Spleen (tissue), 11 donors: Measurements from ENCODE around the gene NR3C2. TPM values are rescaled to one million over a fixed set of nuclear protein-coding genes. Genes with fewer than 3 reads are reported as not detected.

Source experiments
- DNase-seq: peaks from one replicate; pipeline ENCODE4 v3.0.0-alpha.2; 2020
- H3K27ac ChIP-seq, 8 donors: fragments of 200-600 bp; sonication (generic) in 7 of 8; 1 replicate in 4 of 8; 2 replicates in 4 of 8; pipeline versions ENCODE4 v1.5.0 to v1.8.0; 2016 to 2021; ENCODE audit warnings: inconsistent platforms in 4 of 8, mild to moderate bottlenecking in 4 of 8, moderate library complexity in 1 of 8
- H3K27me3 ChIP-seq, 7 donors: fragments of 200-600 bp; sonication (generic) in 6 of 7; replicated peaks in 1 of 7; 1 replicate in 4 of 7; 2 replicates in 3 of 7; pipeline versions ENCODE4 v1.5.0 to v1.8.0; 2016 to 2021; ENCODE audit warnings: inconsistent platforms in 3 of 7, mild to moderate bottlenecking in 1 of 7
- H3K36me3 ChIP-seq, 6 donors: fragments of 200-600 bp; sonication (generic) in 5 of 6; 1 replicate in 4 of 6; 2 replicates in 2 of 6; pipeline versions ENCODE4 v1.5.0 to v1.8.0; 2016 to 2021; ENCODE audit warnings: inconsistent platforms in 2 of 6
- H3K4me1 ChIP-seq, 6 donors: fragments of 200-600 bp; sonication (generic) in 5 of 6; 1 replicate in 3 of 6; 2 replicates in 3 of 6; pipeline versions ENCODE4 v1.5.0 to v1.8.0; 2016 to 2021; ENCODE audit warnings: inconsistent platforms in 3 of 6
- H3K4me3 ChIP-seq, 8 donors: fragments of 200-600 bp; sonication (generic) in 7 of 8; 1 replicate in 4 of 8; 2 replicates in 4 of 8; pipeline versions ENCODE4 v1.5.0 to v1.8.0; 2016 to 2021; ENCODE audit warnings: inconsistent platforms in 4 of 8, mild to moderate bottlenecking in 4 of 8, moderate library complexity in 2 of 8
- H3K9me3 ChIP-seq, 8 donors: fragments of 200-600 bp; sonication (generic) in 7 of 8; 1 replicate in 4 of 8; 2 replicates in 4 of 8; pipeline versions ENCODE4 v1.5.0 to v1.8.0; 2016 to 2021; ENCODE audit warnings: inconsistent platforms in 4 of 8
- CTCF ChIP-seq, 11 experiments: fragments of 200-600 bp in 7 of 11; fragments of 450-650 bp in 4 of 11; sonication (generic) in 4 of 11; IDR thresholded peaks in 8 of 11; conservative IDR thresholded peaks in 3 of 11; 1 replicate in 7 of 11; 2 replicates in 4 of 11; pipeline versions ENCODE4 v1.4.0 to v1.8.0; 2016 to 2021; ENCODE audit warnings: antibody characterized with exemption in 11 of 11, inconsistent platforms in 4 of 11, mild to moderate bottlenecking in 1 of 11
- POLR2A ChIP-seq, 3 donors: fragments of 450-650 bp; IDR thresholded peaks; one replicate each; pipeline ENCODE4 v1.5.1; 2017; ENCODE audit warnings: antibody characterized with exemption in 3 of 3, mild to moderate bottlenecking in 1 of 3
- POLR2AphosphoS5 ChIP-seq, 3 donors: sonication (generic); formaldehyde crosslinking; IDR thresholded peaks; one replicate each; pipeline ENCODE4 v1.5.1; 2017; ENCODE audit warnings: antibody characterized with exemption in 3 of 3
- WGBS, 5 donors: extraction: QIAGEN DNeasy Blood & Tissue Kit in 3 of 5; methylation state at CpG; one replicate each; pipeline versions ENCODE4 v1.1.5 to v1.1.7; 2013 to 2018; 5-methylcytosine and 5-hydroxymethylcytosine counted together
- intact Hi-C: fragments of 100-400 bp; cut with DNase I; formaldehyde crosslinking; loops from one replicate; pipeline ENCODE4 v1.15.0; 2023; ENCODE audit warnings: low total_unique reads
- polyA plus RNA-seq, 3 donors: library from polyadenylated mRNA; stranded (reverse); fragments of 200-250 nt; gene quantifications; one replicate each; pipeline ENCODE4 v1.2.1, GENCODE V29; 2013
- total RNA-seq, 7 donors: library from RNA; depleted of rRNA in 3 of 7; stranded (reverse); fragments of >200 nt in 3 of 7; fragmentation: NEBNext Ultra II Directional in 4 of 7; extraction: Animal tissue kit (Norgen Biotek cat#: 25700) in 4 of 7; gene quantifications; one replicate each; pipeline versions ENCODE4 v1.1.0 to v1.2.1, GENCODE V29; 2016 to 2021
- donor health status: healthy with polysubstance abuse.
- donor health status: DM: no; HTN: no; CAD: no; lungs with moderate emphysema.
- donor health status: DM: no; HTN: no; CAD: no.
- donor health status: Bipolar disorder and iron deficiency.
- donor health status: healthy.
- donor health status: DM: no; HTN: no; CAD: no.
- donor health status: DM: yes; HTN: yes; CAD: no.

Gene NR3C2
- total and polyA plus RNA-seq, 10 donors, result 1.2 to 25.9 (median 16.2) TPM

DNA sequence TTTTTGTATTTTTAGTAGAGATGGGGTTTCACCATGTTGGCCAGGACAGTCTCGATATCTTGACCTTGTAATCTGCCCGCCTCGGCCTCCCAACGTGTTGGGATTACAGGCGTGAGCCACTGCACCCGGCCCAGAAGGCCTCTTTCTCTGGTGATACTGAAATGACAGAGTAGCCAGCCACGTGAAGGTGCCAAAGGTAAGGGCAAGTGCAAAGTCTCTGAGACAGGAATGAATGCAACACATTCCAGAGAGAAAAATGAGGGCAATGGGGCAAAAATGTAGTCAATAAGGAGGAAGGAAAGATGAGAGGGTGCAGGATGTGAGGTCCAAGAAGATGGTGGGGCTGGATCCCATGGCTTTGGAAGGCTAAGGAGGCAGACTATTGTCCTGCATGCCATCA lies 176.0 kb downstream of the NR3C2 start:
- intact Hi-C loops, result no loop called here
- TF ChIP-seq CTCF (IDR thresholded peaks at IDR 0.05 in 8 of 11, conservative IDR thresholded peaks at IDR 0.05 in 3 of 11) (no peak), POLR2AphosphoS5 (IDR thresholded peaks at IDR 0.05) (no peak), POLR2A (IDR thresholded peaks at IDR 0.05) (no peak)
- DNase-seq, result no peak
- Histone ChIP-seq H3K9me3 (no peaks in the 10 kb centered on the region), H3K4me3 (no peak overlapping the region), H3K36me3 (no peaks in the 10 kb centered on the region), H3K27me3 (no peaks in the 10 kb centered on the region), H3K27ac (no peak overlapping the region), H3K4me1 (peaks cover 0 to 9% (median 4%) of the 10 kb centered on the region in 6 donors)
- WGBS, 5 donors, result 92 to 97% (median 96%) methylated on average over 7 of the region's 7 CpGs

GRCh38 chr4:148265627-148266026 lies 176.6 kb downstream of the NR3C2 start:
- intact Hi-C loops, result no loop called here
- Histone ChIP-seq H3K4me3 (no peak overlapping the region), H3K9me3 (no peaks in the 10 kb centered on the region), H3K36me3 (no peaks in the 10 kb centered on the region), H3K27me3 (no peaks in the 10 kb centered on the region), H3K27ac (no peak overlapping the region), H3K4me1 (peaks cover 0 to 3% (median under 1%) of the 10 kb centered on the region in 6 donors)
- TF ChIP-seq POLR2A (IDR thresholded peaks at IDR 0.05), result no peak
- TF ChIP-seq CTCF (IDR thresholded peaks at IDR 0.05 in 8 of 11, conservative IDR thresholded peaks at IDR 0.05 in 3 of 11), result no peak
- TF ChIP-seq POLR2AphosphoS5 (IDR thresholded peaks at IDR 0.05), result no peak
- WGBS, 5 donors, result 90 to 94% (median 91%) methylated on average over 5 of the region's 5 CpGs
- DNase-seq, result no peak

DNA sequence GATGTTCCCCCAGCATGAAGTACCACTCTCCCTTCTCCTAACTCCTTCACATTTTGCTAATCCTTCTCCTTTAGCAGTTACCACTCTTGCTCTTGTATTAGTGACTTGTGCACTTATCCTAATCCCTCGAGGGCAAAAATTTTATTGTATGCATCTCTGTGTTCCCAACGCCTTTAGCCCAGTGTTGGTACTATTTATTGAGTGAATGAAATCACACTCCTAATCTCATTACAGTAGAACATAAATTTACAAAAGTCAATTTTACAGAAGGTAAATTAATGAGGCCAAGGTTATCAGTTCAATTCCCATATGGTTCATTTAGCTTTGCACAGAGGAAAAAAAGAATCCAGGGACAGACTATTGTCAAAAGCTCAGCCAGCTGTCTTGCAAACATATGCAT lies 178.4 kb downstream of the NR3C2 start:
- no peak for DNase-seq
- Histone ChIP-seq H3K27ac (no peak overlapping the region), H3K36me3 (no peaks in the 10 kb centered on the region), H3K9me3 (no peaks in the 10 kb centered on the region), H3K4me1 (no peaks in the 10 kb centered on the region), H3K4me3 (no peak overlapping the region), H3K27me3 (no peaks in the 10 kb centered on the region)
- intact Hi-C loops, result no loop called here
- WGBS, 5 donors, result 80 to 93% (median 87%) methylated on average over 2 of the region's 2 CpGs
- no peak for TF ChIP-seq POLR2A (IDR thresholded peaks at IDR 0.05)
- TF ChIP-seq CTCF (IDR thresholded peaks at IDR 0.05 in 8 of 11, conservative IDR thresholded peaks at IDR 0.05 in 3 of 11), result no peak
- no peak for TF ChIP-seq POLR2AphosphoS5 (IDR thresholded peaks at IDR 0.05)

GRCh38 chr4:148263127-148263526 lies 179.1 kb downstream of the NR3C2 start:
- H3K4me3 ChIP-seq, result no peak overlapping the region
- intact Hi-C loops, result no loop called here
- WGBS, 5 donors, result 79 to 89% (median 85%) methylated on average over 4 of the region's 4 CpGs

More at GRCh38 chr4:148263127-148263526, 179.1 kb downstream of the NR3C2 start:
- no peaks in the 10 kb centered on the region for H3K9me3 ChIP-seq
- TF ChIP-seq CTCF (IDR thresholded peaks at IDR 0.05 in 8 of 11, conservative IDR thresholded peaks at IDR 0.05 in 3 of 11), result no peak
- no peak for TF ChIP-seq POLR2A (IDR thresholded peaks at IDR 0.05)
- no peak for TF ChIP-seq POLR2AphosphoS5 (IDR thresholded peaks at IDR 0.05)
- no peaks in the 10 kb centered on the region for H3K27me3 ChIP-seq
- H3K36me3 ChIP-seq, result no peaks in the 10 kb centered on the region
- no peak overlapping the region for H3K27ac ChIP-seq
- no peak for DNase-seq
- no peaks in the 10 kb centered on the region for H3K4me1 ChIP-seq
